Liver (tissue), 9 donors: ENCODE measurements around the gene HMGN4. TPM values are rescaled to one million over a fixed set of nuclear protein-coding genes. Genes with fewer than 3 reads are reported as not detected.
"Not testable (repeated sequence)": the region's sequence is repeated elsewhere in the genome, so short reads cannot be mapped to it uniquely, and the experiment has no call there.

Source experiments
- DNase-seq: peaks from one replicate; pipeline ENCODE4 v3.0.0-alpha.2; 2017; ENCODE audit warnings: low spot score
- H3K27ac ChIP-seq, 2 donors: one replicate each; pipeline ENCODE4 v1.7.0; 2013; ENCODE audit warnings: inconsistent platforms in 2 of 2, low read length in 2 of 2, control low read depth in 1 of 2, low read depth in 1 of 2, mild to moderate bottlenecking in 1 of 2
- H3K27me3 ChIP-seq, 4 donors: one replicate each; pipeline versions ENCODE4 v1.6.1 to v1.7.0; 2013; ENCODE audit warnings: low read length in 3 of 4, inconsistent platforms in 1 of 4, mild to moderate bottlenecking in 1 of 4, moderate library complexity in 1 of 4; ENCODE audit not compliant: control insufficient read depth in 4 of 4, insufficient read depth in 4 of 4
- H3K36me3 ChIP-seq, 4 donors: one replicate each; pipeline versions ENCODE4 v1.6.1 to v1.7.0; 2013; ENCODE audit warnings: low read length in 3 of 4, mild to moderate bottlenecking in 3 of 4, low read depth in 1 of 4, moderate library complexity in 1 of 4; ENCODE audit not compliant: control insufficient read depth in 4 of 4, insufficient read depth in 3 of 4
- H3K4me1 ChIP-seq, 4 donors: one replicate each; pipeline versions ENCODE4 v1.6.1 to v1.7.0; 2013; ENCODE audit warnings: low read length in 3 of 4, mild to moderate bottlenecking in 3 of 4, moderate library complexity in 1 of 4; ENCODE audit not compliant: control insufficient read depth in 4 of 4, insufficient read depth in 4 of 4
- H3K4me3 ChIP-seq, 3 donors: one replicate each; pipeline versions ENCODE4 v1.6.1 to v1.7.0; 2013; ENCODE audit warnings: low read length in 3 of 3, control low read depth in 1 of 3, low read depth in 1 of 3, mild to moderate bottlenecking in 1 of 3
- H3K9ac ChIP-seq, 2 donors: one replicate each; pipeline ENCODE4 v1.7.0; 2013; ENCODE audit warnings: low read length in 2 of 2, mild to moderate bottlenecking in 2 of 2, moderate library complexity in 2 of 2, control low read depth in 1 of 2, low read depth in 1 of 2
- H3K9me3 ChIP-seq, 4 donors: one replicate each; pipeline versions ENCODE4 v1.6.1 to v1.7.0; 2013; ENCODE audit warnings: low read length in 3 of 4; ENCODE audit not compliant: control insufficient read depth in 4 of 4
- EGR1 ChIP-seq, 2 donors: IDR thresholded peaks; 2 replicates each; pipeline ENCODE4 v1.6.1; 2016 to 2018; ENCODE audit warnings: antibody characterized with exemption in 2 of 2, low read depth in 2 of 2
- FOXA1 ChIP-seq: IDR thresholded peaks from 2 replicates; pipeline ENCODE4 v1.6.1; 2016; ENCODE audit warnings: antibody characterized with exemption
- GABPA ChIP-seq, 2 donors: IDR thresholded peaks in 1 of 2; conservative IDR thresholded peaks in 1 of 2; 2 replicates each; pipeline ENCODE4 v1.6.1; 2016; ENCODE audit warnings: antibody characterized with exemption in 2 of 2, mild to moderate bottlenecking in 1 of 2, moderate library complexity in 1 of 2
- HNF4A ChIP-seq, 2 donors: conservative IDR thresholded peaks; 2 replicates each; pipeline ENCODE4 v1.6.1; 2016; ENCODE audit warnings: antibody characterized with exemption in 2 of 2, mild to moderate bottlenecking in 2 of 2
- HNF4G ChIP-seq: IDR thresholded peaks from 2 replicates; pipeline ENCODE4 v1.6.1; 2016; ENCODE audit warnings: antibody characterized with exemption
- JUND ChIP-seq, 2 donors: IDR thresholded peaks; 2 replicates each; pipeline ENCODE4 v1.6.1; 2016; ENCODE audit warnings: antibody characterized with exemption in 2 of 2
- RAD21 ChIP-seq, 2 donors: IDR thresholded peaks; 2 replicates each; pipeline ENCODE4 v1.6.1; 2016; ENCODE audit warnings: antibody characterized with exemption in 2 of 2, mild to moderate bottlenecking in 2 of 2
- SP1 ChIP-seq: IDR thresholded peaks from 2 replicates; pipeline ENCODE4 v1.6.1; 2018; ENCODE audit warnings: antibody characterized with exemption, mild to moderate bottlenecking
- YY1 ChIP-seq: IDR thresholded peaks from 2 replicates; pipeline ENCODE4 v1.6.1; 2016; ENCODE audit warnings: antibody characterized with exemption, mild to moderate bottlenecking
- WGBS: extraction: QIAGEN DNeasy Blood & Tissue Kit; methylation state at CpG from one replicate; pipeline ENCODE4 v1.1.7; 2013; 5-methylcytosine and 5-hydroxymethylcytosine counted together
- polyA plus RNA-seq, 2 donors: library from polyadenylated mRNA; stranded (reverse) in 1 of 2; unstranded in 1 of 2; fragments of 200-250 nt in 1 of 2; fragments of >200 nt in 1 of 2; fragmentation: Nextera tagmentation in 1 of 2; extraction: Ambion mirVana in 1 of 2; gene quantifications; one replicate each; pipeline versions ENCODE4 v1.2.1 to v1.2.3, GENCODE V29; 2013 to 2015
- total RNA-seq, 2 donors: library from RNA; depleted of rRNA; stranded (reverse); fragments of >200 nt; gene quantifications; one replicate each; pipeline ENCODE4 v1.2.3, GENCODE V29; 2014
- TF ChIP-seq, protein P1 (sequence below): IDR thresholded peaks from 2 replicates; pipeline ENCODE4 v1.6.1; 2016; ENCODE audit warnings: antibody characterized with exemption
- TF ChIP-seq, protein P2 (sequence below): fragments of 150-350 bp; IDR thresholded peaks from 2 replicates; pipeline ENCODE4 v1.5.1; 2017; ENCODE audit warnings: improper control_type of control experiment, low read depth, low read length; ENCODE audit not compliant: missing input control
- TF ChIP-seq, protein P3 (sequence below): IDR thresholded peaks from 2 replicates; pipeline ENCODE4 v1.6.1; 2016; ENCODE audit warnings: antibody characterized with exemption
- TF ChIP-seq, protein P4 (sequence below): IDR thresholded peaks from 2 replicates; pipeline ENCODE4 v1.6.1; 2016; ENCODE audit warnings: antibody characterized with exemption
- donor health status: healthy.
- donor health status: healthy.
- donor health status: healthy.
- donor health status: healthy.
- donor health status: healthy.

Gene HMGN4
- total and polyA plus RNA-seq, 4 donors, result 8.2 to 13.3 (median 10.1) TPM

DNA sequence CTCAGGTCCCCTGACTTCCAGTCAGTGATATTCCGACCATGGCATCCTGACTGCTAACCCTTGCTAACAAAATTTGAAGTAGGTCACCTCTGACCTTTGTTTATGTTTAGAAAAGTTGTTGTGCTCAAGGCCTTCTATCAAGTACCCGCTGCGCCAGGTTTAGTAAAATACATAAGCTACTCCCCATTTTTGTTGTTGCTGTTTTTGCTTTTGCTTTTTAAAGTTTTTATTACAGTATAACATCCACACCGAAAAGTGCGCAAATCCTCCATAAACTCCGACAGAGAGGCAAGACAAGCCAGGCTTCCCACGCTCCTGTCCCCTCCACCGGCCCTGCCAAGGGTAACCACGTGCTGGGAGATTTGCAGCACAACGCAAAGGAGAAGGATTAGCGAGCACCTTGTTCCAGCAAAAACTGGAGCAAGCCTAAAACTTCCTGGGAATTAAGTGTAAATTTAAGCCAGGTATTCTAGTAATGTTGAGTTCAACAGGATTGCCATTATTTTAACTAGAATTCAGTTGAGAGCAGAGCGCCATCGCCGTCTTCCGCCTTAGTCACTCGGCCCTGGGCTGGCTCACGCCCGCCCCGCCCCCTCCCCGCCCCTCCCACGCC lies 17.8 kb upstream of the HMGN4 start:
- H3K9me3 ChIP-seq, result no peaks in the 10 kb centered on the region
- 17% methylated on average over 21 of the region's 21 CpGs for WGBS
- peak overlapping the region in 1 of 2 donors; percentile 43 for H3K9ac ChIP-seq
- H3K27ac ChIP-seq, result peak overlapping the region; percentile 63 to 82
- TF ChIP-seq, protein P1, sequence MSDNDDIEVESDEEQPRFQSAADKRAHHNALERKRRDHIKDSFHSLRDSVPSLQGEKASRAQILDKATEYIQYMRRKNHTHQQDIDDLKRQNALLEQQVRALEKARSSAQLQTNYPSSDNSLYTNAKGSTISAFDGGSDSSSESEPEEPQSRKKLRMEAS, result peak; percentile 97
- TF ChIP-seq RAD21 (IDR thresholded peaks at IDR 0.05) (peak in 1 of 2 donors; percentile 13), HNF4A (conservative IDR thresholded peaks at IDR 0.05) (no peak), YY1 (peak; percentile 39), JUND (IDR thresholded peaks at IDR 0.05) (no peak)
- TF ChIP-seq, protein P2, sequence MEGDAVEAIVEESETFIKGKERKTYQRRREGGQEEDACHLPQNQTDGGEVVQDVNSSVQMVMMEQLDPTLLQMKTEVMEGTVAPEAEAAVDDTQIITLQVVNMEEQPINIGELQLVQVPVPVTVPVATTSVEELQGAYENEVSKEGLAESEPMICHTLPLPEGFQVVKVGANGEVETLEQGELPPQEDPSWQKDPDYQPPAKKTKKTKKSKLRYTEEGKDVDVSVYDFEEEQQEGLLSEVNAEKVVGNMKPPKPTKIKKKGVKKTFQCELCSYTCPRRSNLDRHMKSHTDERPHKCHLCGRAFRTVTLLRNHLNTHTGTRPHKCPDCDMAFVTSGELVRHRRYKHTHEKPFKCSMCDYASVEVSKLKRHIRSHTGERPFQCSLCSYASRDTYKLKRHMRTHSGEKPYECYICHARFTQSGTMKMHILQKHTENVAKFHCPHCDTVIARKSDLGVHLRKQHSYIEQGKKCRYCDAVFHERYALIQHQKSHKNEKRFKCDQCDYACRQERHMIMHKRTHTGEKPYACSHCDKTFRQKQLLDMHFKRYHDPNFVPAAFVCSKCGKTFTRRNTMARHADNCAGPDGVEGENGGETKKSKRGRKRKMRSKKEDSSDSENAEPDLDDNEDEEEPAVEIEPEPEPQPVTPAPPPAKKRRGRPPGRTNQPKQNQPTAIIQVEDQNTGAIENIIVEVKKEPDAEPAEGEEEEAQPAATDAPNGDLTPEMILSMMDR, result no peak
- no peaks in the 10 kb centered on the region for H3K27me3 ChIP-seq
- H3K4me1 ChIP-seq, result peaks cover 0 to 6% (median 1%) of the 10 kb centered on the region in 4 donors
- DNase-seq, result no peak
- H3K36me3 ChIP-seq, result no peaks in the 10 kb centered on the region
- peak overlapping the region; percentile 20 to 81 (median 72) for H3K4me3 ChIP-seq

DNA sequence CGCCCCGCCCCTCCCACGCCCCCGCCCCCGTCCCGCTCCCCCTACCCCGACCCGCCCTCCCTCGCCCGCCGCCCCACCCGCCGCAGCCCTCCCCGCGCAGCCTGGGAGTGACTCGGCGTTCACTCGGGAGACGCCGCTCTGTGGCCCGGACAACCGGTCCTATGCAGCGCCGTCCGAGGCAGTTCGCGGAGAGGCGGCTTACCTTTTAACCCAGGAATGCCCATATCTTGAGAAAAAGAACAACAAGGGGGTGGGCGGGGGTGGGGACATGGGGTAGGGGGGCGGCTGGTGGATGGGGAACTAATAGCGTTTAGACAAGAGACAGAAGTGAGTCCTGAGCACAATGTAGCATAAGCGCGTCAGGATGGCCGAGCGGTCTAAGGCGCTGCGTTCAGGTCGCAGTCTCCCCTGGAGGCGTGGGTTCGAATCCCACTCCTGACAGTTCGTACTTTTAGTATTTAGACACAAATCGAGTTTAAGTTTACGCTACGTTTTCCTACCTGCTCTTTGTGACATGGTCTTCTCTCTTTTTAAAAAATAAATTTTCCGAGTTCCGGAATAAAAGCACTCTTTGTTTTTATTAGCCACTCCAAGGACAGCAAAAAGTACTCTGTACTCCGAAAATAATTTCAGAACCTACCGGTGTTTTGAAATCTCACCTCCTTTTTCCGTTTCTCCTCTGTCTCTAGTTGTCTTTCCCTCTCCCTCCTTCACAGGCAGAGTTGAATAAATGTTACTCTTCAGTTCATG lies 17.1 kb upstream of the HMGN4 start:
- Histone ChIP-seq H3K4me1 (peaks cover 0 to 6% (median 1%) of the 10 kb centered on the region in 4 donors), H3K9me3 (no peaks in the 10 kb centered on the region), H3K36me3 (no peaks in the 10 kb centered on the region), H3K9ac (peak overlapping the region; percentile 60 to 78), H3K4me3 (peak overlapping the region; percentile 37 to 81 (median 49)), H3K27ac (peak overlapping the region; percentile 82 to 86), H3K27me3 (no peaks in the 10 kb centered on the region)
- peak; percentile 90 for DNase-seq
- 1% methylated on average over 49 of the region's 49 CpGs for WGBS
- TF ChIP-seq RAD21 (IDR thresholded peaks at IDR 0.05) (peak in 1 of 2 donors; percentile 6), JUND (IDR thresholded peaks at IDR 0.05) (no peak), GABPA (IDR thresholded peaks at IDR 0.05 in 1 of 2, conservative IDR thresholded peaks at IDR 0.05 in 1 of 2) (no peak)
- TF ChIP-seq, protein P1, result peak; percentile 20
- TF ChIP-seq, protein P3, sequence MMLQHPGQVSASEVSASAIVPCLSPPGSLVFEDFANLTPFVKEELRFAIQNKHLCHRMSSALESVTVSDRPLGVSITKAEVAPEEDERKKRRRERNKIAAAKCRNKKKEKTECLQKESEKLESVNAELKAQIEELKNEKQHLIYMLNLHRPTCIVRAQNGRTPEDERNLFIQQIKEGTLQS, result peak; percentile 99

DNA sequence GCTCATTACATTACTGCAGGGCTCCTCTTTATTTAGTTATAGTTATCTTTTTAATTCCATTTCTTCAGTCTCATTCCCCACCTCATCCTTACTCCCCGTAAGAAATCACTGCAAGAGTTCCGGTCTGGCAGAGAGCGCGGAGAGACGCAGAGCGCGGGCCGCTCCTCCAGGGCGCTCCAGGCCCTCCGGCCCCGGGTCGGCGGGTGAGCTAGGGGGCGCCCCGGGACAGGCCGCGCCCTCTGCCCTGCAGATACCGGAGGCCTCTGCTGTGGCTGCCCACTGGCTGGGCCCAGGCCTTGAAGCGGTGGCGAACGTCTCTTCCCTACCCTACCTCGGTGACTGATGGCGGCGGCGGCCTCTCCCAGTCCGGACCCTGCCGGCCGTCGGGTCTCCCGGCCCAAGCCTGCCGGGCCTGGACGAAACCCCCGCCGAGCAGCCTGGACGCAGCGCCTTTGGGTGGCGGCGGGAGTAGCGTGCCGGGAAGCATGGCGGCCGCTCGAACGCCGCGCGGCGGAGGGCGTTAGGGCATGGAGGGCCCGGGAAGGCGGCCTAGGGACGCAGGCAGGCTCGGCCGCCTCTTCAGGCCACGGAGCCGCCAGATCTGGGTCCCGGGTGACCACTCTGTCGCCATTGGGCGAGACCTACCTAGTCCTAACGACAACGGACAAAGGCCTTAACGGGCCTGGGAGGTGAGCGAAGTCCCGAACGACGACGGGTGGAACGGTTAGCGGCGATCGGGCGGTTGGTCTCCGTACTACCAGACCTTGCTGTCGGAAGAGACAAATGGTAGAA lies 16.4 kb upstream of the HMGN4 start:
- Histone ChIP-seq H3K27me3 (no peaks in the 10 kb centered on the region), H3K36me3 (no peaks in the 10 kb centered on the region), H3K4me1 (peaks cover 0 to 6% (median 1%) of the 10 kb centered on the region in 4 donors), H3K27ac (peak overlapping the region; percentile 79 to 86), H3K4me3 (peak overlapping the region; percentile 11 to 81 (median 37)), H3K9me3 (no peaks in the 10 kb centered on the region), H3K9ac (peak overlapping the region; percentile 60 to 78)
- WGBS, result 37% methylated on average over 74 of the region's 74 CpGs
- TF ChIP-seq, protein P4, sequence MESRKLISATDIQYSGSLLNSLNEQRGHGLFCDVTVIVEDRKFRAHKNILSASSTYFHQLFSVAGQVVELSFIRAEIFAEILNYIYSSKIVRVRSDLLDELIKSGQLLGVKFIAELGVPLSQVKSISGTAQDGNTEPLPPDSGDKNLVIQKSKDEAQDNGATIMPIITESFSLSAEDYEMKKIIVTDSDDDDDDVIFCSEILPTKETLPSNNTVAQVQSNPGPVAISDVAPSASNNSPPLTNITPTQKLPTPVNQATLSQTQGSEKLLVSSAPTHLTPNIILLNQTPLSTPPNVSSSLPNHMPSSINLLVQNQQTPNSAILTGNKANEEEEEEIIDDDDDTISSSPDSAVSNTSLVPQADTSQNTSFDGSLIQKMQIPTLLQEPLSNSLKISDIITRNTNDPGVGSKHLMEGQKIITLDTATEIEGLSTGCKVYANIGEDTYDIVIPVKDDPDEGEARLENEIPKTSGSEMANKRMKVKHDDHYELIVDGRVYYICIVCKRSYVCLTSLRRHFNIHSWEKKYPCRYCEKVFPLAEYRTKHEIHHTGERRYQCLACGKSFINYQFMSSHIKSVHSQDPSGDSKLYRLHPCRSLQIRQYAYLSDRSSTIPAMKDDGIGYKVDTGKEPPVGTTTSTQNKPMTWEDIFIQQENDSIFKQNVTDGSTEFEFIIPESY, result no peak
- no peak for TF ChIP-seq YY1
- peak; percentile 21 for TF ChIP-seq SP1
- TF ChIP-seq JUND (IDR thresholded peaks at IDR 0.05), result no peak
- TF ChIP-seq FOXA1, result no peak
- TF ChIP-seq EGR1 (IDR thresholded peaks at IDR 0.05; ENCODE audit: low read depth in 2 of 2), result no peak
- peak in 1 of 2 donors; percentile 4 for TF ChIP-seq RAD21 (IDR thresholded peaks at IDR 0.05)
- no peak for TF ChIP-seq HNF4G
- DNase-seq, result peak; percentile 83

DNA sequence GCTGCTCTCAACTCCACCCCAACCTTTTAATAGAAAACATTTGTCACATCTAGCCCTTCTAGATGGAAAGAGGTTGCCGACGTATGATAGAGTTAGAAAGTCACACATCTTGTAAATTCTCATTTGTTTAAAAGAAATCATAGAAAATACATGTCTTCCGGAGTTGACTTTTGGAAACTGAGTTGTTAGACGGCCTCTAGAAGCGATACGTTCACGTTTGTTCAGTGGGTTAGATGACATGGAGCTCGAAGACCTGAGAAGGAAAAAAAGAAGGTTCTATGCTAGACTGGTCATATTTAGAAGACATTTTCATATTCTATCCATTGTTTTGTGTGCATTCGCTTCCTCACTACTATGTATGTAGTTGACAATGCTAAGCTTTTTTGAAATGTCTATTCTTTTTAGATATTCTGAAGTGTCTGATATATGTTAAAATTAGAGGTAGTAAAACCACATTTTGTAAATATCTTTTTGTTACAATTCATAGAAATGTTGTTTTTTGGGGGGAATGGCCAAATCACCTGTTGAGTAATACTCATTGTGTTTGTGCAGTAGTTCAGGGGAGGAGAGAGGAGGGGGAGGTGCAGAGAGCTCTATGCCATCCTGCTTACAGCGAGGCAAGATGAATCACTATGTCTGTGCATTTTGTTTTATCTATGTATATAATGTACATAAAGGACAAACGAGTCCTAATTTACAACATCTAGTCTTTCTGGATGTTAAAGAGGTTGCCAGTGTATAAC lies 15.5 kb upstream of the HMGN4 start:
- H3K4me3 ChIP-seq, H3K36me3 ChIP-seq, DNase-seq, H3K9me3 ChIP-seq, H3K9ac ChIP-seq, H3K27ac ChIP-seq, H3K4me1 ChIP-seq, H3K27me3 ChIP-seq: not testable (repeated sequence)
- 88% methylated on average over 11 of the region's 11 CpGs for WGBS
